Suppressor macrophage (primary cell): ENCODE measurements around the gene COL4A3.
"Not testable (repeated sequence)": the region's sequence is repeated elsewhere in the genome, so short reads cannot be mapped to it uniquely, and the experiment has no call there.

Source experiments
- DNase-seq, 4 experiments: peaks; one replicate each; pipeline ENCODE4 v3.0.0-alpha.2; 2020 to 2022

The COL4A3 gene

GRCh38 chr2:227219312-227220105 lies 55.1 kb downstream of the COL4A3 start:
- DNase-seq = no peak

GRCh38 chr2:227221120-227221519 lies 56.7 kb downstream of the COL4A3 start:
- no peak for DNase-seq

- no peak for DNase-seq
Measured at GRCh38 chr2:227222292-227222691, 57.9 kb downstream of the COL4A3 start.

DNA sequence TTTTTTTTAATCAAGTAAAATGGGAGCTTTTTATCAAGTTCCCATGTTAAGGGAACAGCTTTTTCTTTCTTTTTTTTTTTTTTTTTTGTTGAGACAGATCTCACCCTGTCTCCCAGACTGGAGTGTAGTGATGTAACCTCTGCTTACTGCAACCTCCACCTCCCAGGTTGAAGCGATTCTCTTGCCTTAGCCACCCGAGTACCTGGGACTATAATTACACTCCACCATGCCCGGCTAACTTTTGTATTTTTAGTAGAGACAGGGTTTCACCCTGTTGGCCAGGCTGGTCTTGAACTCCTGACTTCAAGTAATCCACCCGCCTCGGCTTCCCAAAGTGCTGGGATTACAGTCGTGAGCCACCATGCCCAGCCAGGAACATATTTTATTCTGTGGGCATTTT lies 61.2 kb downstream of the COL4A3 start:
- DNase-seq = not testable (repeated sequence)

GRCh38 chr2:227228061-227228667 lies 63.7 kb downstream of the COL4A3 start:
- no peak for DNase-seq

DNA sequence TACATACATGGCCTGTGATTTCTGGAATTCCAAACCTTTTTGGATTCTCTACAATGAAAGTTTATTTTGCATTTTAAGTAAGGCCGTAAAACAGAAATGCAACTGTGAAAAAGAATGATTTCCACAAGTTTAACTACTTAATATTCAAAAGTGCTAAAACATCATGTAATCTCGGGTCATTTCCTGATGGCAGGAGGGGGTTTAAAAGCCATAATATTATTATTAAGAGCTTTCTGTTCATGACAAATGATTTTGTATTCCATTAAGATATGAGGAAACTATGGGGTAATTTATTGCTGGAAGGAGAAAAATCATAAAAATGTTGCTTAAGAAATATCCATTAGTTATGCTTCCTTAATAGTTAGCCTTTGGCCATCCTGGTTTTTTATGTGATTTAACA lies 65.7 kb downstream of the COL4A3 start:
- no peak for DNase-seq

- no peak for DNase-seq
Measured at GRCh38 chr2:227234429-227234828, 70.0 kb downstream of the COL4A3 start.

DNA sequence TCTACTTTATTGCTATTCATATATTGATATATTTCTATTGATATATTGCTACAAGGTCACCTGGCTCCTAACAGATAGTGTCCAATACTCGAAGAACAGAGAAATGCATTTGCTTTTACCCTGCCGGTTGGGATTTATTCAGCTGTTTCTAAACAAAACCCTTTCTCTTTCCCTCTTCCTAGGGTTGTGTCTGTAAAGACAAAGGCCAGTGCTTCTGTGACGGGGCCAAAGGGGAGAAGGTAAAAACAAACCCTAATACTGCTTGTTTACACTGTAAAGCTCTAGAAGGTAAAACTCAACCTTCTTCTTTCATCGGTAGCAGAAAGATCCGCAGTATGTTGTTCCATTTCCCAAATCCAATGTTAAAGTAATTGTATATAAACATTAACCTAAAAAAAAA lies 73.4 kb downstream of the COL4A3 start:
- no peak for DNase-seq

- DNase-seq = peak; percentile 69 to 81 (median 78)
Measured at GRCh38 chr2:227238238-227239237, 74.1 kb downstream of the COL4A3 start.

DNA sequence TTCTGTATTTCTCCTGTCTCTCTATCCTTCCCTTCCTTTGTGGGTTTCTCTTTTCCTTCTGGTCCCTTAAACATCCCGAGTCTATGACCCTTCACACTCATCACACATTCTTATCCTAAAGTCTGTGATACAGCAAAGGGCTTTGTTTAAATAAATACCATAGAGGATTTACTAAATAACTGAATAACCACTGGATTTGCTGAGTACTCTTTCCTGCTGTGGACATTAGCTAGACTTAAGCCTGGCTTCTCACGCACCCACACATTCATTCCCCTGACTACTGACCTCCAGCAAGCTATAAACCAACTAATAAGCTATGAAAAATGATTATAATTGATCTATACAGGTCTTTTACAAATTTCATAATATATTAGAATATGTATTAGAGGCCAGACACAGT lies 76.6 kb downstream of the COL4A3 start:
- no peak for DNase-seq

DNA sequence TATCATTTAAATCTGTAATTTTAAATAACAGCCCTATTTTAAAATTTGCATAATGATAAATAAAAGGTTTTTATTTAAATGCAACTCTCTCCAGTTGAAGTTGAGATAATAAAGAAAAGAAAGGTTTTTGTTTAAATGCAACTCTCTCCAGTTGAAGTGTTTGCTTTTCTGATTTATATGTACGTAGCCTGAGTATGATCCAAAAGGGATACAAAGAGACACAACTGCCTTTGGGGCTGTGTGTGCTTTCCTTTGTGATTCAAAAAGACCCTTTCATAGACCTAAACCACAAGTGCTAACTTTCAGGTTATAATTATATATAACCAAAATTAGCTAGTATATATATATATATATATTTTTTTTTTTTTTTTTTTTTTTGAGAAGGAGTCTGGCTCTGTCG lies 84.5 kb downstream of the COL4A3 start:
- DNase-seq = no peak

- no peak for DNase-seq
Measured at GRCh38 chr2:227252831-227253230, 88.4 kb downstream of the COL4A3 start.

GRCh38 chr2:227256605-227257004 lies 92.2 kb downstream of the COL4A3 start:
- DNase-seq = no peak

- DNase-seq = no peak
Measured at GRCh38 chr2:227257820-227258219, 93.4 kb downstream of the COL4A3 start.

GRCh38 chr2:227260041-227260440 lies 95.6 kb downstream of the COL4A3 start:
- DNase-seq = no peak

- DNase-seq = no peak
Measured at GRCh38 chr2:227267410-227268115, 103.1 kb downstream of the COL4A3 start.

DNA sequence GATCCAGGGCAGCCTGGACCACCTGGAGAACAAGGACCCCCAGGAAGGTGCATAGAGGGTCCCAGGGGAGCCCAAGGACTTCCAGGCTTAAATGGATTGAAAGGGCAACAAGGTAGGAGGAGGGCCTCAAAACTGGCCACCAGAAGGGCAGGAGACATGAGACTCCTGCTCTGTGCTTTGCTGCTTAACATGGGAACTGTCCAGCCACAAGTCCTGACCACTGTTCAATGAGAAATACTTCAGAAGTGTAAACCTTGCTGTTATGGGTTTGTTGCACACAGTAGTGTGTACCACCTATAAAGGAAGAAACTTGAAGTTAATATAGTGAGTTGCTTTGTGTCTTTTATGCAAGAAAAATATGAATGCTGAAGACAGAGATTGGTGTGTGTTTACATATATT lies 116.5 kb downstream of the COL4A3 start:
- no peak for DNase-seq

- no peak for DNase-seq
Measured at GRCh38 chr2:227285741-227286236, 121.4 kb downstream of the COL4A3 start.

- DNase-seq = no peak
Measured at GRCh38 chr2:227287771-227288170, 123.3 kb downstream of the COL4A3 start.

GRCh38 chr2:227292314-227292713 lies 127.9 kb downstream of the COL4A3 start:
- no peak for DNase-seq

DNA sequence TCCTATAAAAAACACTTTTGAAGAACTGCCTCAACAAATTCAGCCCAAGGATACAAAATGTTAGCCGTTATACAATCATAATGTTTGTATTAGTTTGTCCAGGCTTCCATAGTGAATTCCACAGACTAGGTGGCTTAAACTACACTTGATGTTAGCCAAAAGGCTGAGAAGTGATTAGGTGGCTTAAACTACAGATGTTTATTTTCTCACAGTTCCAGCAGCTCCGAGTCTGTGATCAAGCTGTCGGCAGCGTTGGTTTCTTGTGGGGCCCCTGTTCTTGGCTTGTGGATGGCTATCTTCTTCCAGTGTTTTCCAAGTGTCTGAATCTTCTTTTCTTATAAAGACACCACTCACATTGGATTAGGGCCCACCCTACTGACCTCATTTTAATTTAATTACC lies 129.1 kb downstream of the COL4A3 start:
- DNase-seq = no peak

GRCh38 chr2:227295806-227296205 lies 131.4 kb downstream of the COL4A3 start:
- no peak for DNase-seq
